Esophagus muscularis mucosa (tissue), 4 donors: ENCODE measurements around the gene NRSN2.

ENCODE experiments used
- EP300 ChIP-seq: sonication (generic); formaldehyde crosslinking; IDR thresholded peaks from one replicate; pipeline ENCODE4 v1.6.1; 2017; ENCODE audit warnings: antibody characterized with exemption
- POLR2A ChIP-seq: fragments of 450-650 bp; IDR thresholded peaks from one replicate; pipeline ENCODE4 v1.6.1; 2017; ENCODE audit warnings: antibody characterized with exemption, moderate library complexity, mild to moderate bottlenecking, low read depth
- POLR2AphosphoS5 ChIP-seq, 2 donors: sonication (generic); formaldehyde crosslinking; IDR thresholded peaks; one replicate each; pipeline ENCODE4 v1.6.1; 2017; ENCODE audit warnings: antibody characterized with exemption in 2 of 2
- TF ChIP-seq, protein P1 (sequence below), 3 experiments: fragments of 200-600 bp in 2 of 3; fragments of 450-650 bp in 1 of 3; sonication (generic) in 2 of 3; IDR thresholded peaks; one replicate each; pipeline ENCODE4 v1.5.1; 2017 to 2019; ENCODE audit warnings: antibody characterized with exemption in 3 of 3, mild to moderate bottlenecking in 2 of 3, moderate library complexity in 1 of 3

DNA sequence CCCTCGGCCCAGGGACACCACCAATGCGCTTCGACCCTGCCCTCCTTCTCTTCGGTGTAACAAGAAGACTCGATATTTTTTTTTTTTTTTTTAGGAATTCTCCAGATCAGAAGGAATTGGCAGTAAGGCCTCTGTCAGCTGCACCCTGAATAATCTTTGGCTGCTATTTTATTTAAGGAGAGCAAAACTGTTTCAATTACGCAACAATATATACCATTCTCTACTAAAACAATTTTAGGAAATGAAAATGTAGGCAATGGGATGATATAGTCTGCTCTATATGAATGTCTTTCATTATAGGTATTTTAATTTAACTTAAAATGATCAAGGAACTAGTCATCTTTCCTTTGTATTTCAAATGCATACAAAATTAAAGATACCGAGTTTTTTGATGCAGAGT lies 36.3 kb upstream of the NRSN2 start:
- TF ChIP-seq, protein P1, sequence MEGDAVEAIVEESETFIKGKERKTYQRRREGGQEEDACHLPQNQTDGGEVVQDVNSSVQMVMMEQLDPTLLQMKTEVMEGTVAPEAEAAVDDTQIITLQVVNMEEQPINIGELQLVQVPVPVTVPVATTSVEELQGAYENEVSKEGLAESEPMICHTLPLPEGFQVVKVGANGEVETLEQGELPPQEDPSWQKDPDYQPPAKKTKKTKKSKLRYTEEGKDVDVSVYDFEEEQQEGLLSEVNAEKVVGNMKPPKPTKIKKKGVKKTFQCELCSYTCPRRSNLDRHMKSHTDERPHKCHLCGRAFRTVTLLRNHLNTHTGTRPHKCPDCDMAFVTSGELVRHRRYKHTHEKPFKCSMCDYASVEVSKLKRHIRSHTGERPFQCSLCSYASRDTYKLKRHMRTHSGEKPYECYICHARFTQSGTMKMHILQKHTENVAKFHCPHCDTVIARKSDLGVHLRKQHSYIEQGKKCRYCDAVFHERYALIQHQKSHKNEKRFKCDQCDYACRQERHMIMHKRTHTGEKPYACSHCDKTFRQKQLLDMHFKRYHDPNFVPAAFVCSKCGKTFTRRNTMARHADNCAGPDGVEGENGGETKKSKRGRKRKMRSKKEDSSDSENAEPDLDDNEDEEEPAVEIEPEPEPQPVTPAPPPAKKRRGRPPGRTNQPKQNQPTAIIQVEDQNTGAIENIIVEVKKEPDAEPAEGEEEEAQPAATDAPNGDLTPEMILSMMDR (IDR thresholded peaks at IDR 0.05), result no peak
- no peak for TF ChIP-seq POLR2A
- no peak for TF ChIP-seq POLR2AphosphoS5 (IDR thresholded peaks at IDR 0.05)
- no peak for TF ChIP-seq EP300
